ENCODE data around the gene PDCD11. TPM values are rescaled to one million over a fixed set of nuclear protein-coding genes. Genes with fewer than 3 reads are reported as not detected.
A peak's percentile ranks its signal among the peaks of the same experiment; 100 is the strongest.

PDCD11 gene
- total RNA-seq, 1 experiment from 2014 or later: 106 TPM

GRCh38 chr10:103451091-103451813 lies 54.8 kb downstream of the PDCD11 start:
- ChIA-PET CTCF (interaction anchor here (0.5 to 2.3 kb wide), 8 partner anchors 11 to 566 kb away, joined by 3 to 13 read pairs (median 4); partner anchors contain the start of genes ATP5MK and PDCD11), RAD21 (ENCODE audit: low non-redundant PET in 1 of 2, low total read pairs in 2 of 2, uncharacterized antibody in 2 of 2, unreplicated experiment in 2 of 2) (interaction anchor here in 1 of 2 experiments (0.5 kb wide), 1 partner anchor 212 kb away, joined by 3 read pairs; no protein-coding TSS in a partner anchor), POLR2A (interaction anchor here (0.6 to 1.4 kb wide), 7 partner anchors 8 to 98 kb away, joined by 3 to 5 read pairs (median 3); no protein-coding TSS in a partner anchor)
- no peaks in the 10 kb centered on the region for H3K9me3 ChIP-seq (ENCODE audit: control insufficient read depth in 1 of 2, insufficient read depth in 1 of 2, low read depth in 1 of 2, low read length in 2 of 2)
- H3K4me2 ChIP-seq (ENCODE audit: low read length): peak overlapping the region; percentile 99
- DNase-seq (ENCODE audit: low read depth, low spot score) (peak; percentile 73), ATAC-seq (peak; percentile 77)
- H3K4me1 ChIP-seq (ENCODE audit: control insufficient read depth in 1 of 2, insufficient read depth in 2 of 2, low read length in 2 of 2): peaks cover 11 to 55% of the 10 kb centered on the region in 2 experiments; a peak in 3 of 4 replicates
- no peaks in the 10 kb centered on the region for H4K20me1 ChIP-seq (ENCODE audit: insufficient read depth)
- no peaks in the 10 kb centered on the region for H3K9me2 ChIP-seq (ENCODE audit: insufficient read depth)
- H3K4me3 ChIP-seq (replicated peaks in 1 of 2; ENCODE audit: low read depth in 1 of 2, low read length in 2 of 2): peak overlapping the region; percentile 89 to 93
- peak overlapping the region; percentile 88 for H3K9ac ChIP-seq (ENCODE audit: low read length)
- H3K27me3 ChIP-seq (ENCODE audit: insufficient read depth, low read length): no peaks in the 10 kb centered on the region
- peaks cover 9% of the 10 kb centered on the region; the same call in 1 of the 2 replicates for H3K79me2 ChIP-seq (ENCODE audit: insufficient read depth, low read length)
- TF ChIP-seq SP1 (IDR thresholded peaks at IDR 0.05; ENCODE audit: low read depth) (no peak), POLR2AphosphoS5 (IDR thresholded peaks at IDR 0.05; ENCODE audit: low read depth, low read length) (peak; percentile 88), SRF (IDR thresholded peaks at IDR 0.05; ENCODE audit: low read depth) (no peak), ELF1 (IDR thresholded peaks at IDR 0.05; ENCODE audit: borderline replicate concordance, low read depth) (no peak), TCF7L2 (IDR thresholded peaks at IDR 0.05; ENCODE audit: borderline replicate concordance, extremely low read depth, insufficient read depth, insufficient read length) (peak; percentile 97), SIN3A (IDR thresholded peaks at IDR 0.05; ENCODE audit: low read depth) (no peak), YY1 (IDR thresholded peaks at IDR 0.05; ENCODE audit: extremely low read depth, insufficient replicate concordance, low read depth, low read length) (peak; percentile 36), FOSL1 (IDR thresholded peaks at IDR 0.05; ENCODE audit: low read depth) (no peak), RAD21 (IDR thresholded peaks at IDR 0.05; ENCODE audit: low read depth) (no peak), JUND (IDR thresholded peaks at IDR 0.05) (no peak), REST (IDR thresholded peaks at IDR 0.05; ENCODE audit: low read depth) (no peak), EZH2 (IDR thresholded peaks at IDR 0.05) (no peak), MAX (IDR thresholded peaks at IDR 0.05) (no peak), ZNF274 (IDR thresholded peaks at IDR 0.05; ENCODE audit: low read depth, low read length) (no peak)
- intact Hi-C loops (cut with micrococcal nuclease): loop anchor here (2.0 kb wide), 1 partner anchor 32 kb away; no protein-coding TSS in a partner anchor
- H3K36me3 ChIP-seq (ENCODE audit: control insufficient read depth in 1 of 2, insufficient read depth in 2 of 2, low read length in 2 of 2): peaks cover 22 to 28% of the 10 kb centered on the region in 2 experiments
- peak overlapping the region; percentile 83 for H3K27ac ChIP-seq (ENCODE audit: low read depth, low read length)
- H2AFZ ChIP-seq (ENCODE audit: low read depth, low read length, poor library complexity, severe bottlenecking): peak overlapping the region; percentile 76
- no TSS peak for BruUV-seq (replicated peaks)
